GM12864 (cell line): ENCODE measurements around the gene ZFAND3.

Experiments used
- DNase-seq: peaks from one replicate; pipeline ENCODE4 v3.0.0-alpha.2; 2011; ENCODE audit warnings: low read depth
- H3K4me3 ChIP-seq: 2 replicates; pipeline ENCODE4 v1.5.1; 2011; ENCODE audit warnings: mild to moderate bottlenecking, low read depth, low read length, control low read depth
- CTCF ChIP-seq: IDR thresholded peaks from 2 replicates; pipeline ENCODE4 v1.5.1; 2011; ENCODE audit warnings: low read depth, mild to moderate bottlenecking, moderate library complexity, low read length, control low read depth, inconsistent platforms; ENCODE audit errors: missing control alignments

Gene ZFAND3

GRCh38 chr6:38004908-38005307 lies 185.4 kb downstream of the ZFAND3 start:
- DNase-seq: no peak
- no peak overlapping the region for H3K4me3 ChIP-seq
- TF ChIP-seq CTCF: no peak

DNA sequence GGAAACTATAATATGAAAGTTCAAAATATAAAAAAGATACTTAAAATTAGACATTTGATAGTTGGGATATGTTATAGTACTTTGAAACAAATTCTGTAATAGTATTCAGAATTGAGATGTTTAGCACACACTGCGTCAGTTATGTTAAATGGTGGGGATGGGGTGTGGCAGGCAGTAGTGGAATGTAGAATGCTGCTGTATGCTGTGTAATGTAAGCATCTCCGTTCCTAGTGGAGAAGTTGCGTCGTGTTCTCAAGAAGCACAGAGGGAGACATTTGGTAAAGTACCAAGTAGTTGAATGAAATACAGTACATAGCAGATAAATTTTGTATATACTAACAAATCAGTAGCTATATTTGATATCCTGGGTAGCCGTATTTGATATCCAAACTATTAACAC lies 192.4 kb downstream of the ZFAND3 start:
- no peak for DNase-seq
- TF ChIP-seq CTCF: no peak
- no peak overlapping the region for H3K4me3 ChIP-seq

DNA sequence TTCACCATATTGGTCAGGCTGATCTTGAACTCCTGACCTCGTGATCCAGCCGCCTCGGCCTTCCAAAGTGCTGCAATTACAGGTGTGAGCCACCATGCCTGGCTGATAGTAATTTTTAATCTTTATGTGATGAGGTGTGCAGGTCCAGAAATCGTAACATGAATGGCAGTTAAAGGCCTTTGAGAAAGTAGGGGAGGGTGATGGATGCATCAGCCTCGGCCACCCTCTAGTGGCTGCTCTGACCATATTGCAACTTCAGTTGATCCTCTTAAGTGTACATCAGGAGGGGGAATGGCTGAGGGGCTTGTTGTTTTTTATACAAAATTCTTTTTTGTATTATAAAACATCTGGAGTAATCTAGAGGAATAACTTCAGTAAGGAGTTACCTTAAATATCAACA lies 193.0 kb downstream of the ZFAND3 start:
- DNase-seq: peak; percentile 38
- H3K4me3 ChIP-seq: no peak overlapping the region
- TF ChIP-seq CTCF: peak; percentile 87

DNA sequence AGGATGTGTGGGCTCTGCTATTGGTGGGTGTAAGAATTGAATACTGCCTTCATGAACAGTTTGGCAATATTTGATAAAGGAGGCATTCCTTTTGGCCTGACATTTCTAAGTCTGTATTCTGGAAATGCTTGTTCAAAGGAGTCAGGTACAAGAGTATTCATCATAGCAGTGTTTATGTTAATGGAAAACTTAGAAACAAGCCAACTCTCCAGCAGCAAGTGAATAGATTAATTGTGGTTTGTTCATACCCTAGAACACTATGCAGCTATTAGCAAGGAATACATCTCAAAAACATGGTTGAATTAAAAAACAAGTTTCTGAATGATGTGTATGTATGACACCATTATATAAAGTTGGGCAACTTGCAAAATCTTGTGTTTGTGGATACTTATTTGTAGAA lies 195.8 kb downstream of the ZFAND3 start:
- no peak overlapping the region for H3K4me3 ChIP-seq
- DNase-seq: no peak
- TF ChIP-seq CTCF: no peak

- H3K4me3 ChIP-seq: no peak overlapping the region
- TF ChIP-seq CTCF: no peak
- no peak for DNase-seq
Measured at GRCh38 chr6:38016824-38017223, 197.3 kb downstream of the ZFAND3 start.

GRCh38 chr6:38018755-38019165 lies 199.2 kb downstream of the ZFAND3 start:
- DNase-seq: no peak
- no peak overlapping the region for H3K4me3 ChIP-seq
- TF ChIP-seq CTCF: no peak

GRCh38 chr6:38020593-38020992 lies 201.1 kb downstream of the ZFAND3 start:
- TF ChIP-seq CTCF: no peak
- H3K4me3 ChIP-seq: no peak overlapping the region
- no peak for DNase-seq
